ENCODE results near the gene TRABD2A.

Gene TRABD2A

DNA sequence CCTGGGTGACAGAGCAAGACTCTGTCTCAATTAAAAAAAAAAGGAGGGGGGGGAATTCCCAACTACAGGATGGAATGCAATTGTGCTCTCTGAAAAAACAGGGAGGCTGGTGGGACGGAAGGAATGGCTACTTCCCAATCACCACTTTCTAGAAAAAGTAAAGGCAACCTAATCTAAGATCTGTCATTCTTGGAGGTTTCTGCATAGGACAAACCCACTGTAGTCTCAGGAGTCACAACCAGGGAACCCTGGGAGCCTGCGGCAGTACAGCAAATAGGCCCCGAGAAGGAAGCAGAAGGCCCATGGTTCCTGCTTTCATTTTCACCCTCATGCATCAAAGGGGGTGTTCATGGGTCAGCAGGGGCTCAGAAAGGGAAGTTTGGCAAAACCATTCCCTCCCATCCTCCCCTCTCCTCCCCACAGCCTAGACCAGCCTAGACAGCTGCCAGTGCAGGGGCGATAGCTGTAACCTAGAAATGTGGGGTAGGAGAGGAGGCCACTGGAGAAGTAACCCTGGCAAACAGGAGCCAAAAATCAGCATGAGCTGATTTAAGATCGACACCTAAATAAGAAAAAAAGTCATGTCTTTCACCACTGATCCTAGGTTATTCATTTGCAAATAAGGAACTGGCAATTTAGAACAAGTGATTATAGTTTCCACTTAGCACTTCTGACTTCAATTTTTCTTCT is 48.0 kb downstream of the TRABD2A start:
- Histone ChIP-seq H3K4me3 (no peak overlapping the region), H3K9me3 (ENCODE audit: low read depth, low read length) (no peaks in the 10 kb centered on the region), H3K9ac (ENCODE audit: insufficient read length) (no peak overlapping the region), H3K27ac (no peak overlapping the region), H3K36me3 (ENCODE audit: insufficient read depth, low read length) (no peaks in the 10 kb centered on the region)
- no peak for DNase-seq (ENCODE audit: low read depth, low spot score)
- no peak for TF ChIP-seq FOXP2 (optimal IDR thresholded peaks at IDR 0.05; ENCODE audit: control extremely low read depth, extremely low read length, insufficient read depth)
- TF ChIP-seq EZH2 (IDR thresholded peaks at IDR 0.05) = no peak
- no peak for TF ChIP-seq POLR2AphosphoS5 (IDR thresholded peaks at IDR 0.05; ENCODE audit: borderline replicate concordance, low read depth, low read length)

DNA sequence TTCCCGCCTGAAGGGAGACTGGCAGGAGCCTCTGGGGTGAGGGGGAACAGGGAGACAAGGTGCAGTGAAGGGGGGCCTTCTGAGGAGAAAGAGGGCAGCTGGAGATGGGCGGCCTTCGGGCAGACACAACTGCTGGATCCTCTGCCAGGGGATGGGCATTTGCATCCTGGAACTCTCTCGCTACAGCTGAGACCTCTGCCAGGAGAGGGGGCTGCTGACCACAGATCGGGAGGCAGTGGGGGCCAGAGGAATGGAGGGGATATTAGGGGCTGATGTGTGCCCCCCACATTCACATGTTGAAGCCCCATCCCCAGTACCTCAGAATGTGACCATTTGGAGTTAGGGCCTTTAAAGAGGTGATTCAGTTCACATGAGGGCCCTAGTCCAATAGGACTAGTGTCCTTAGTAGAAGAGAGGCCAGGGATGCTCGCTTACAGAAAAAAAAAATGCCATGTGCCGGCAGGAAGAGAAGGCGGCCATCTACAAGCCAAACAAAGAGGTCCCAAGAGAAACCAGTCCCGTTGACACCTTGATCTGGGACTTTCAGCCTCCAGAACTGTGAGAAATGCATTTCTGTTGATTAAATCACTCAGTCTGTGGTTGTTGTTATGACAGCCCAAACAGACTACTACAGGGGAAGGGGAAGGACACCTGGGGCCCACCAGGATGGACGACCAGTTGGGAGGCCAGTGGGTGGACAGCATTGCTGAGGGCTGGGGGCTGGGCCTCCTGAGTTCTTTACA is 50.0 kb downstream of the TRABD2A start:
- TF ChIP-seq POLR2AphosphoS5 (IDR thresholded peaks at IDR 0.05; ENCODE audit: borderline replicate concordance, low read depth, low read length) (no peak), FOXP2 (optimal IDR thresholded peaks at IDR 0.05; ENCODE audit: control extremely low read depth, extremely low read length, insufficient read depth) (no peak), EZH2 (IDR thresholded peaks at IDR 0.05) (no peak)
- Histone ChIP-seq H3K36me3 (ENCODE audit: insufficient read depth, low read length) (no peaks in the 10 kb centered on the region), H3K9me3 (ENCODE audit: low read depth, low read length) (no peaks in the 10 kb centered on the region), H3K4me3 (no peak overlapping the region), H3K9ac (ENCODE audit: insufficient read length) (no peak overlapping the region), H3K27ac (no peak overlapping the region)
- DNase-seq (ENCODE audit: low read depth, low spot score) = no peak

DNA sequence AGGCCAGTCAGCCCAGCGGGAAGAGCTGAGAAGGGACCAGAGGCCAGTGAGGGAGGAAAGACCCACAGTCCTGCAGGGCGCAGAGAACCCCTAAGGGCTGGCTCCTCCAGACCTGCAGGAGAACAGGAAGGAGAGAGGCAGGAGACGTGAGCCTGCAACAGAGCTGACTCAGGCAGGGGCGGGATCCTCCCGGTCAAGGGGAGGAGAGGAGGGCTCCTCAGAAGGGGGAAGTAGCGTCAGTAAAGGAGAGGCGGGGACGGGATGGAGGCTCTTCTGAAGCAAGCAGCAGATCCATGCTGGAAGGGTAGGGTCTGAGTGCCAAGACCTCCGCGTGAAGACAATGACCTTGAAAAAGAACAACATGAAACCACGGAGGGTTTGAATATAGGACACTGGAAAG is 50.8 kb downstream of the TRABD2A start:
- H3K9me3 ChIP-seq (ENCODE audit: low read depth, low read length) = no peaks in the 10 kb centered on the region
- H3K4me3 ChIP-seq = no peak overlapping the region
- no peak overlapping the region for H3K27ac ChIP-seq
- no peaks in the 10 kb centered on the region for H3K36me3 ChIP-seq (ENCODE audit: insufficient read depth, low read length)
- TF ChIP-seq FOXP2 (optimal IDR thresholded peaks at IDR 0.05; ENCODE audit: control extremely low read depth, extremely low read length, insufficient read depth) = no peak
- no peak for TF ChIP-seq EZH2 (IDR thresholded peaks at IDR 0.05)
- TF ChIP-seq POLR2AphosphoS5 (IDR thresholded peaks at IDR 0.05; ENCODE audit: borderline replicate concordance, low read depth, low read length) = no peak
- DNase-seq (ENCODE audit: low read depth, low spot score) = no peak
- no peak overlapping the region for H3K9ac ChIP-seq (ENCODE audit: insufficient read length)

DNA sequence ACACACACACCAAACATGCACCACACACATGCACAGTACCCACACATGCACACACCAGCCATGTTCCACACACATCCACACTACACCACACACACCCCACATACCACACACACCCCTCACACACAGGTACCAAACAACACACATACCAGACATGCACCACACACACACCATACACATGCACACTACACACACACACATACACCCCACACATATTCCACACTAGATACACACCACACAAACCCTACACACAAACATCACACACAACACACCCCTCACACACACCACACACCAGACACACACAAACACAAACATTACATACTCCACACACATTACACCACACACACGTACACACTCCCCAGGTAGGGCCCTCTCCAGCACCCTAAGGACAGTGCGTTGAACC is 51.2 kb downstream of the TRABD2A start:
- no peak for DNase-seq (ENCODE audit: low read depth, low spot score)
- TF ChIP-seq EZH2 (IDR thresholded peaks at IDR 0.05) = no peak
- TF ChIP-seq FOXP2 (optimal IDR thresholded peaks at IDR 0.05; ENCODE audit: control extremely low read depth, extremely low read length, insufficient read depth) = no peak
- no peak for TF ChIP-seq POLR2AphosphoS5 (IDR thresholded peaks at IDR 0.05; ENCODE audit: borderline replicate concordance, low read depth, low read length)
- no peak overlapping the region for H3K9ac ChIP-seq (ENCODE audit: insufficient read length)
- no peak overlapping the region for H3K27ac ChIP-seq
- H3K36me3 ChIP-seq (ENCODE audit: insufficient read depth, low read length) = no peaks in the 10 kb centered on the region
- no peak overlapping the region for H3K4me3 ChIP-seq
- H3K9me3 ChIP-seq (ENCODE audit: low read depth, low read length) = no peaks in the 10 kb centered on the region

DNA sequence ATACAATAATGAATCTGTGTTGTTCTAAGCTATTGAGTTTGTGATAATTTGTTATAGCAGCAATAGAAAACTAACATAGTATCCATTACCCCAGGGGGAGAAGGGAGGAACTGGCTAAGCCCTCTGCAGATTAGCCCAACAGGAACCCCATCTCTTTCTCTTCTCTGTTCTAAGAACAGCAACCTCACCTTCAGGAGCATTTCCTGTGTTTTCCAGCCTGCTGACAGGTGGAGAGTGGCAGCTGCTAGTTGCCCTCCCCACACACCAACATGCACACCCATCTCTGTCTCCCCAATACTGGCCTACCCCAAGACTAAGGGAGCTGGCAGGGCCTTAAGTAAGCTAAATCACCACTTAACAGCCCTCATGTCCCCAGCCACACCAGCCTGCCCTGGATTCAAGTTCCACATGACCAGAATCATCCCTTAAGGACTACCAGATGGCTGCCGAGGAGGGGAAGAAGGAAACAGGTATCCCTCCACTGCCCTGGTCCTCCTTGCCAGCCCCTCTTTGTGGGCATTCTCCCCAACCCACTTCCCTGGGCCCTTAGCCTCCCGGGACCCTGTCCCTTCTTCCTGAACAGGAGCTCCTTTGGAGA is 52.8 kb downstream of the TRABD2A start:
- Histone ChIP-seq H3K4me3 (no peak overlapping the region), H3K27ac (no peak overlapping the region), H3K36me3 (ENCODE audit: insufficient read depth, low read length) (no peaks in the 10 kb centered on the region), H3K9me3 (ENCODE audit: low read depth, low read length) (no peaks in the 10 kb centered on the region), H3K9ac (ENCODE audit: insufficient read length) (no peak overlapping the region)
- TF ChIP-seq POLR2AphosphoS5 (IDR thresholded peaks at IDR 0.05; ENCODE audit: borderline replicate concordance, low read depth, low read length) (no peak), EZH2 (IDR thresholded peaks at IDR 0.05) (no peak), FOXP2 (optimal IDR thresholded peaks at IDR 0.05; ENCODE audit: control extremely low read depth, extremely low read length, insufficient read depth) (no peak)
- no peak for DNase-seq (ENCODE audit: low read depth, low spot score)

DNA sequence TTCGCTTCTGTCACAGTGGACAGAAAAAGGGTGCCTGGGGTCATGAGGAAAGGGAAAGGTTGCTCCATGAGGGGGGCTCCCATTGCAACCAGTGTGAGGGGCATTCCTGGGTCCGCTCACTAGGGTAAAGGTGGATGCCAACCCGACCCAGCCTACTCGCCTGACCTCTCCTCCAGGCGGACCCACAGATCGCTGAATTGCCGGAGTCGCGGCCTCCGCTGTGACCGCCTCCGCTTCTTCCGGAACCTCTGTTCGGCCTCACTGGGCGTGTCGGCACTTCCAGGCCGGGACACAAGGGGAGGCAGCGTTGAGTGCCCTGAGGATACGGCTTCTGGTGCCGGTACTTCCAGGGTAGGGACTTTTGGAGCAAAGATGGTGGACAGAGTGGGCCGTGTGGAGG is 57.1 kb downstream of the TRABD2A start:
- Histone ChIP-seq H3K27ac (no peak overlapping the region), H3K36me3 (ENCODE audit: insufficient read depth, low read length) (no peaks in the 10 kb centered on the region), H3K4me3 (no peak overlapping the region), H3K9ac (ENCODE audit: insufficient read length) (no peak overlapping the region), H3K9me3 (ENCODE audit: low read depth, low read length) (no peaks in the 10 kb centered on the region)
- TF ChIP-seq FOXP2 (optimal IDR thresholded peaks at IDR 0.05; ENCODE audit: control extremely low read depth, extremely low read length, insufficient read depth) (no peak), POLR2AphosphoS5 (IDR thresholded peaks at IDR 0.05; ENCODE audit: borderline replicate concordance, low read depth, low read length) (no peak), EZH2 (IDR thresholded peaks at IDR 0.05) (no peak)
- no peak for DNase-seq (ENCODE audit: low read depth, low spot score)

DNA sequence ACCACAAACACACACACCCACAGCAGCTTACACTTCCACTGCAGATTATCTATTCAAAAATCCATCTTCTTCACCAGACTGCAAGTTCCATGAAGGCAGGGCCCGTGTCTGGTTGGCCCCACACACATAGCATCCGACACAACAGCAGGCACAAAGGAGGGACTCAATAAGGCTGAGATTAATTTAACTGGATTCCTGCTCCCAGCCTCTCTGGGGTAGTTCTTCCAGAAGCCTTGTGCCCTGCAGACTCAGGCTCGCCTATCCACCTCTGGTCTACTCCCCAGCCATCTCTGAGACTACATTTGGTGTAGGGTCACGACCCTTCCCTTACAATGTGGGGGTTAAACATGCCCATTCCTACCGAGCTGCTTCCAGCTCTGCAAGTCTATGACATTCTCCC is 57.7 kb downstream of the TRABD2A start:
- no peak overlapping the region for H3K4me3 ChIP-seq
- TF ChIP-seq POLR2AphosphoS5 (IDR thresholded peaks at IDR 0.05; ENCODE audit: borderline replicate concordance, low read depth, low read length) (no peak), EZH2 (IDR thresholded peaks at IDR 0.05) (no peak), FOXP2 (optimal IDR thresholded peaks at IDR 0.05; ENCODE audit: control extremely low read depth, extremely low read length, insufficient read depth) (no peak)
- H3K27ac ChIP-seq = no peak overlapping the region

DNA sequence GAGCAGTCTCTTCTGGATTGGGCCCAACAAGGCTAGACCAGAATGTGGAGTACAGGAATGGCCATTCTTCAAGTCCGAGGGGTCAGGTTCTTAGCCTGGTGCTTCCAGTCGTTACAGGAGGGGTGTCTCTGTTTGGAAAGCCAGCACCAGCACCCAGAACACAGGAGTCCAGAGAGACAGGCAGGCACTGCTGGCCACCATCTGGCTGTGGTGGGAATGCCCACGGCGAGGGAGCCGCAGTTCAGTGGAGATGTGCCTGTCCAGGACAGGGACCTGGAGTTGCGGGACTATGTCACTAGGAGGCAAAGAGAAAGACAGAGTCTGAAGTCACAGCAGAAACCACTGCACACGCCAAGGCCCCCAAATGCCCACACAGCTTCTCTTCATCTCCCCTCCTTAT is 59.1 kb downstream of the TRABD2A start:
- no peak overlapping the region for H3K4me3 ChIP-seq
- TF ChIP-seq EZH2 (IDR thresholded peaks at IDR 0.05) (no peak), POLR2AphosphoS5 (IDR thresholded peaks at IDR 0.05; ENCODE audit: borderline replicate concordance, low read depth, low read length) (no peak), FOXP2 (optimal IDR thresholded peaks at IDR 0.05; ENCODE audit: control extremely low read depth, extremely low read length, insufficient read depth) (no peak)
- no peaks in the 10 kb centered on the region for H3K9me3 ChIP-seq (ENCODE audit: low read depth, low read length)
- no peak for DNase-seq (ENCODE audit: low read depth, low spot score)
- no peak overlapping the region for H3K9ac ChIP-seq (ENCODE audit: insufficient read length)
- no peak overlapping the region for H3K27ac ChIP-seq
- no peaks in the 10 kb centered on the region for H3K36me3 ChIP-seq (ENCODE audit: insufficient read depth, low read length)

More for the DNA sequence above, 57.7 kb downstream of the TRABD2A start:
- Histone ChIP-seq H3K36me3 (ENCODE audit: insufficient read depth, low read length) (no peaks in the 10 kb centered on the region), H3K9ac (ENCODE audit: insufficient read length) (no peak overlapping the region), H3K9me3 (ENCODE audit: low read depth, low read length) (no peaks in the 10 kb centered on the region)
- no peak for DNase-seq (ENCODE audit: low read depth, low spot score)
